ENCODE measurements around the gene IDS.
A peak's percentile ranks its signal among the peaks of the same experiment; 100 is the strongest.

IDS gene

GRCh38 chrX:149472625-149473024 is 32.5 kb downstream of the IDS start:
- H3K27ac ChIP-seq (replicated peaks), result no peak overlapping the region
- H3K4me3 ChIP-seq (replicated peaks; ENCODE audit: insufficient read depth, low read length), result no peak overlapping the region
- peaks cover 2% of the 10 kb centered on the region for H3K27me3 ChIP-seq (ENCODE audit: insufficient read depth, poor library complexity, severe bottlenecking)
- DNase-seq (ENCODE audit: low read depth in 1 of 2, low spot score in 1 of 2), result no peak
- TF ChIP-seq CTCF (IDR thresholded peaks at IDR 0.05; ENCODE audit: insufficient read depth, low read length) (no peak), POLR2AphosphoS5 (IDR thresholded peaks at IDR 0.05; ENCODE audit: low read depth) (no peak), REST (IDR thresholded peaks at IDR 0.05; ENCODE audit: insufficient replicate concordance, low read depth) (no peak), SPI1 (IDR thresholded peaks at IDR 0.05; ENCODE audit: borderline replicate concordance, low read depth) (no peak), GABPA (IDR thresholded peaks at IDR 0.05; ENCODE audit: low read depth) (no peak)

- no peak for DNase-seq (ENCODE audit: low read depth in 1 of 2, low spot score in 1 of 2)
- TF ChIP-seq REST (IDR thresholded peaks at IDR 0.05; ENCODE audit: insufficient replicate concordance, low read depth) (no peak), POLR2AphosphoS5 (IDR thresholded peaks at IDR 0.05; ENCODE audit: low read depth) (no peak), GABPA (IDR thresholded peaks at IDR 0.05; ENCODE audit: low read depth) (no peak)
- Histone ChIP-seq H3K27me3 (ENCODE audit: insufficient read depth, poor library complexity, severe bottlenecking) (peaks cover 2% of the 10 kb centered on the region), H3K4me3 (replicated peaks; ENCODE audit: insufficient read depth, low read length) (no peak overlapping the region), H3K27ac (replicated peaks) (no peak overlapping the region)
These were observed 33.7 kb downstream of the IDS start for GRCh38 chrX:149471397-149471796.

- peak; percentile 25 to 68 for DNase-seq (ENCODE audit: low read depth in 1 of 2, low spot score in 1 of 2)
- no peak overlapping the region for H3K27ac ChIP-seq (replicated peaks)
- TF ChIP-seq CTCF (IDR thresholded peaks at IDR 0.05; ENCODE audit: insufficient read depth, low read length) (peak; percentile 30), SPI1 (IDR thresholded peaks at IDR 0.05; ENCODE audit: borderline replicate concordance, low read depth) (no peak)
- no peak overlapping the region for H3K4me3 ChIP-seq (replicated peaks; ENCODE audit: insufficient read depth, low read length)
- peaks cover 2% of the 10 kb centered on the region for H3K27me3 ChIP-seq (ENCODE audit: insufficient read depth, poor library complexity, severe bottlenecking)
These were observed 34.2 kb downstream of the IDS start for GRCh38 chrX:149470955-149471354.

- DNase-seq (ENCODE audit: low read depth in 1 of 2, low spot score in 1 of 2), result no peak
- no peak overlapping the region for H3K4me3 ChIP-seq (replicated peaks; ENCODE audit: insufficient read depth, low read length)
These were observed 35.7 kb downstream of the IDS start for GRCh38 chrX:149469406-149469805.

More at GRCh38 chrX:149469406-149469805, 35.7 kb downstream of the IDS start:
- no peak for TF ChIP-seq CTCF (IDR thresholded peaks at IDR 0.05; ENCODE audit: insufficient read depth, low read length)
- TF ChIP-seq POLR2AphosphoS5 (IDR thresholded peaks at IDR 0.05; ENCODE audit: low read depth), result no peak
- TF ChIP-seq GABPA (IDR thresholded peaks at IDR 0.05; ENCODE audit: low read depth), result no peak
- no peak for TF ChIP-seq SPI1 (IDR thresholded peaks at IDR 0.05; ENCODE audit: borderline replicate concordance, low read depth)
- no peak for TF ChIP-seq REST (IDR thresholded peaks at IDR 0.05; ENCODE audit: insufficient replicate concordance, low read depth)
- H3K27ac ChIP-seq (replicated peaks), result no peak overlapping the region
- H3K27me3 ChIP-seq (ENCODE audit: insufficient read depth, poor library complexity, severe bottlenecking), result peaks cover 2% of the 10 kb centered on the region

All from HL-60 (cell line).